ENCODE results near the gene KLHL20.

The KLHL20 gene

DNA sequence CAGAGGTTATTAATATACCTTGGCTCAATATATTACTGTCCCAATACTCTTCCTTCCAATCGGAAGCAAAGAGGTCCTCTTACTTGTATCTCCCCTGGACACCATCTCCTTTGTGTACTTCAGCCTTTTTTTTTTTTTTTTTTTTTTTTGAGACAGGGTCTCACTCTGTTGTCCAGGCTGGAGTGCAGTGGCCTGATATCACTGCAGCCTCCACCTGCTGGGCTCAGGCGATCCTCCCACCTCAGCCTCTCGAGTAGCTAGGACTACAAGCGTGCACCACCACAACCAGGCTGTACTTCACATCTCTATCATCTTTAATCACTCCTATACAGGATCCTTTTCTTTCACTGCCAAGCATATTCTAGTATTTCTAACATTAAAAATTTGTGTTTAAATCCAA, 106.9 kb downstream of the KLHL20 start:
- H3K4me3 ChIP-seq (ENCODE audit: low read depth, low read length): no peak overlapping the region
- no peak for DNase-seq (ENCODE audit: low read depth)

GRCh38 chr1:173823781-173824314, 109.1 kb downstream of the KLHL20 start:
- peak; percentile 17 for DNase-seq (ENCODE audit: low read depth)
- peak overlapping the region; percentile 62 for H3K4me3 ChIP-seq (ENCODE audit: low read depth, low read length)

GRCh38 chr1:173824315-173825081, 109.7 kb downstream of the KLHL20 start, which contains the start of the genes CENPL and DARS2:
Gene CENPL, minus strand, starts transcription at chr1:173824883. Its CDS starts 13,584 bp downstream, at chr1:173811299.
Gene DARS2, plus strand, starts transcription at chr1:173824673. Its CDS starts 557 bp downstream, at chr1:173825230.
- H3K4me3 ChIP-seq (ENCODE audit: low read depth, low read length): peak within 1 kb of the TSS; percentile 62
- peak; percentile 93 for DNase-seq (ENCODE audit: low read depth)

DNA sequence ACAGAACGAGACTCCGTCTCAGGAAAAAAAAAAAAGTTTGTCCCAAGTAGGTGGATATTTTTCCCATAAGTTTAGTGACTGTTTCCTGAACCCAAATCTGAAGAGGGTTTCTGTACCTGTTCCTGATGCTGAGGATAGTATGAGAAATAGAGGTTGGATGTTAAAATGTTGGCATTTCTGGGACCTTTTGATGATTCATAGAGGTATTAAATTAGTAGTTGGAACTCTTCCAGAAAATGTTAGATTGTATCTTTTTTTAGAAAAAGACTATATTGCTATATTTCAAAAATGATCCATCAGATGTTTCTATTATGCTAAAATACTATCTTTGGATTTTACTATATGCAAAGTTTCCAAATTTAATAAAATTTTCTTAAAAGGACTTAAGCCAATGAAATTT, 112.8 kb downstream of the KLHL20 start:
- DNase-seq (ENCODE audit: low read depth): no peak
- no peak overlapping the region for H3K4me3 ChIP-seq (ENCODE audit: low read depth, low read length)

GRCh38 chr1:173832748-173833147, 118.0 kb downstream of the KLHL20 start:
- H3K4me3 ChIP-seq (ENCODE audit: low read depth, low read length): no peak overlapping the region
- no peak for DNase-seq (ENCODE audit: low read depth)
